ENCODE measurements around the gene TMPRSS13.
"Not testable (repeated sequence)": the region's sequence is repeated elsewhere in the genome, so short reads cannot be mapped to it uniquely, and the experiment has no call there.

Gene TMPRSS13

DNA sequence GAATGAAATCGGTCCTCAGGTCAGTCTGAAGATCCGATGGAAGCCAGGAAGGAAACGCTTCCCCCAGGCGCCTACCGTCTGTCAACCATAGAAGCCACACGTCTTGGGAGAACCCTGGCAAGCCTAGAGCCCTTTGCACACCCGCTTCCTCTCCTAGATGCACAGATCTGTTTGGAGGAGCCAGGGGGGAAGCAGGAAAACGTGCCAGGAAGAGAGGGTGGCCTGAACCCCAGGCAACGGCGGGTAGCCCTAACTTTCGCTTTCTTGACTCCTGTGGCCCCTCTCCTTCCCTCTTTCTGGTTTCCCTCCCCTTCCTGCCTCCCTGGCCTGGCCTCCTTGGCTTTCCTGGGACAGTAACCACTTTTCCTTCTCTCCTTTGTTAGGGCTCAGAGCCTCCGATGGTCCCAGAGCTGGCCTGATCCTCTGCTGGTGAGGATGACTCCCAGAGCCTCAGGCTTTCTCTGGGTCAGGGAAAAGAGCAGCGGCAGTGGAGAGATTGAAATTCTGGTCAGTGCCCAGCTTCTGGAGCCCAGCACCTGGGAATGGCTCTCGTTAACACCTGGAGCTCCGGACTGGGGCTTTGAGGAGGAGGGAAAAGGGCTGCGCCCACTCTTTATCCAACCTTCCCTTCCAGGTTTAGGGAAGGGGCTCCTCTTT, 54.8 kb downstream of the TMPRSS13 start:
- DNase-seq (ENCODE audit: low read depth in 1 of 2, low spot score in 1 of 2), result no peak

DNA sequence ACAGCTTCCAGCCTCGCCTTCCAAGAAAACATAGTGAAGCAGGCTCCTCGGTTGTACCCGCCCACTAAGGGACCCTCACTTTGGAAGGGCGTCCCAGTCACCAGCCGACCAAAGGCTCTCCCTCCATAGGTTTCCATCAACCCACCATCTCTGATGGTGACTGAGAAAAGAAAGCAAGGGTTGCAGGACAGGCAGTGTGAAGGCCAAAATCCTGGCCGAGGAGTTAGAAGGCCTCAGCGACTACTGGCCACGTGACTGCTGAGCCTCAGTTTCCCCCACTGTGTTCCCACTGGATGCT, 55.4 kb downstream of the TMPRSS13 start:
- DNase-seq (ENCODE audit: low read depth in 1 of 2, low spot score in 1 of 2), result no peak

DNA sequence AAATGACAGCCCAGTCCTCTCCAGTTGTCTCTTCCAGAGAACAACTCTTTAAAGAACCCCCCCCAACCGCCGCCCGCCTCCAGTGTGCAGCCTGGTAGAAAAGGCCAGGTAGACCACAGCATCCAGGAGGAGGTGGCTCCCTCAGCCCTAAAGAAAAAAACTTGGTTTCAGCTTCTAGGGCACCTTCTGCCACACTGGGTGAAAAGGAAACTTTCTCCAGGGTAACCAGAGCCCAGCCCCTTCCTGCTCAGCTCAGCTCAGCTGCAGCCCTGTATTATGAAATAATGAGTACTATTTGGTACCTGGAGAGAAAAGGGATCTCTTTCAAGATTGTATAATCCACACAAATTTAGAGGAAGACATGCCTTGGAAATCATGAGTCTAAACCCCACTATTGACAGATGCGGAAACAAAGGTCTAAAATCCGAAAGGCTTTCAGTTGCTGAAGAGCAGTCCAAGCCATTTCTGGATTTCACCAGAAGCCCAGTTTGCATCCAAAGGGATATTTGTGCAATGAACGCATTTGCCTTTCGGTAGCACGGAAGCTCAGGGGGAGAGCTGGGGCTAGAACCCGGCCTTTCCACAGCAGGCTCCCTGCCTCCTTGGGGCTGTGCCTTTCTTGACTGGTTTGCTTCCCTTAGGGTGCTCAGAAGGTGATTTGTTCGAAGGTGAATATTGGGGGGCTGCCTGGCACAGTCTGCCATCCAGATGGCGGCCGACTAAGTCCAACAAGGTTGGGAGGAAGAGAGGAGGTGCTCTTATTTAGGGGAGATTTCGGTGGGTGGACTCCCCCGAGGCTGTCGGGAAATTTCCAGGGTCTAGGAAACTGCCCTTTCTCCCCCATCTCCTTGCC, 56.0 kb downstream of the TMPRSS13 start:
- DNase-seq (ENCODE audit: low read depth in 1 of 2, low spot score in 1 of 2), result no peak

DNA sequence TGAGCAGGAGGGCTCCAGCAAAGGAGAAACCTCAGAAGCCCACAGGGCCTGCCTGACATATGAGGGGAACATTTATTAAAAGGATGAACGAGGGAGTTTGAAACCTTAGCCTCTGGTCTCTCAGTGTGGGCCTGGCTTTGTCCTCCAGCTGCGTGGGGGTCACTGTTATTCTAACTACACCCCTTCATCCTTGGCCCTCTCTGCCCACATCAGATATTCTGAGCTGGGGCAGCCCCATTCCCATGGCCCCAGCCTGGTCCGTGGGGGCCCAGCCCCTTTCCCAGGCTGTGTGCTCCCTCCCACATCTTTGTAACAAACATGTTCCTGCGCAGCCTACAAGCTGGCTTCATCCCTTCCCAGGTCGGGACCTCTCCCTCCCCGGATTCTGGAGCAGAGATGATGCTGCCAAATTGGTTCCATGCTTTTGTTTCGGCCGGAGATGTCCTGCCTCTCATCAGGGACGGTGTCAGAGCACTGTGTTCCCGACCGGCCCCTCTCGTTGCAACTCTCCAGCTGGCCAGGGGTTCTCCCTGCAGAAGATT, 56.7 kb downstream of the TMPRSS13 start:
- DNase-seq (ENCODE audit: low read depth in 1 of 2, low spot score in 1 of 2), result no peak

DNA sequence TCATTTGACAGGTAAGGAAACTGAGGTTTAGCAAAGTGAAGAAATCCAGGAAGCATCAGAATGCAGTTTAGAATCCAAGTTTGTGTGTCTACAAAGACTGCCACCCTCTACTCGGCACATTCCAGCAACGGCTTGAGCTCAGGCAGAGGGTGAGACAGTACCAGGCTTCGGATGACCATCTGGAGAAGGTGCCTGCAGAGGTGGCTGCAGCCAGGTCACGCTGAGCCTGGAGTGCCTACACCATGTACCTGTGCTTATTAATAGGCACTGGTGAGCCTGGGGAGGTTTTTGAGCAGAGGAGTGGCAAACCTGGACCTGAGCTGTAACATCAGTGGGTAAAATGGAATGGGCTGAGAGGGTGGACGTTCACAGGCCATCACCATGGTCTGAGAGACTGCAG, 57.4 kb downstream of the TMPRSS13 start:
- DNase-seq (ENCODE audit: low read depth in 1 of 2, low spot score in 1 of 2), result no peak

DNA sequence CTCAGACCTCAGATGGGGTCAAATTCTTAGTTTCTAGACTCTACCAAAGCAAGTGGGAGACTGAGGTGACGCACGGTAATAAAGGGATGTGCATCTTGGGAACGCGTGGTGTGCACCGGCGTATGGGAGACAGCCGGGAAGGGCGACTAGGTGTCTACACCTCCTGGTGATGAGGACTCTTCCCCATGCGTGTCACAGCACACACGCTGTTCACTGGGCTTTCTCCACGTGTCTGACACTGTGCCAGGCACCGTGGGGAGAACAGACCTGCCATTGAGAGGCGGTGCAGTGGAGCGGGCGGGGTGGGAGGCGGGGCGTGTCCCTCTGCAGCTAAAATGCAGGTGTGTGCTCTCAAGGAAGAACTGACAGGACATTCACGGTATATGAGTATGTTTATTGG, 58.0 kb downstream of the TMPRSS13 start:
- DNase-seq (ENCODE audit: low read depth in 1 of 2, low spot score in 1 of 2), result no peak

DNA sequence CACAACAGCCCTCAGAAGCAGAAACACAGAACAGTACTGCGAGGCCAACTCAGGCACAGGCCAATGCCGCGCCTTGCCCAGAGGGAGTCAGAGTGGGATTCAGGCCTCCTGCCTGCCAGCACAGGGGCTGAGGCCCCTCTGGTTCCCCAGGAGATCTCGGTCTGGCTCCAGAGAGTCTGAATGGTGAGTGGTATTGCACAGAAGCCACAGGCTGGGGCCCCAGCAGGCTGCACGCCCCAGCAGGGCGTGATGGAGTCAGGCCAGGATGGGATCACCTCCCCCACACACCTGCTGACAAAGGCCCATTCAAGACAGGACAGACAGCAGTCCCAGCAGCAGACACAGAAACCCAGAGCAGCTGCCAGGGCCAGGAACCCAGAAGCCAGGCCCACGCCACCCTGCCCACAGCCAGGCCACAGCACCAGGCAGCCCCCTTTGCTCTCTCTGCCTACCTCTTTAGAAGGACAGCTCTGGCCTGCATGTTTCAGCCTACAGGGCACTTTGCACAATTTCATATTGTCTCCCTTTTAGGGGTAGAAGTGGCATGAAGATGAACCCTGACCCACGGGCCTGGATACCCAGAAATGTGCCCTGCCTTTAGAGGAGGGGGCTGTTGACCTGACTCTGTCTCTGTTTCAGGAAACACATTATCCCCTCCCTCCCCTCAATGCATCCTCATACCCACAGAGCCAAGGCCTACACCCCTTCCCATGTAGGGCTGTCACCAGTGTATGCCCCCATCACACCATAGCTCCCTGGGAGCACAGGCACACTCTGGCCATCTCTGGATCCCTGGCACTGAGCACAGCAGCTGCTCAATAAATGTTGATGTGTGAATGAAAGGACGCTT, 58.9 kb downstream of the TMPRSS13 start:
- no peak for DNase-seq (ENCODE audit: low read depth in 1 of 2, low spot score in 1 of 2)

DNA sequence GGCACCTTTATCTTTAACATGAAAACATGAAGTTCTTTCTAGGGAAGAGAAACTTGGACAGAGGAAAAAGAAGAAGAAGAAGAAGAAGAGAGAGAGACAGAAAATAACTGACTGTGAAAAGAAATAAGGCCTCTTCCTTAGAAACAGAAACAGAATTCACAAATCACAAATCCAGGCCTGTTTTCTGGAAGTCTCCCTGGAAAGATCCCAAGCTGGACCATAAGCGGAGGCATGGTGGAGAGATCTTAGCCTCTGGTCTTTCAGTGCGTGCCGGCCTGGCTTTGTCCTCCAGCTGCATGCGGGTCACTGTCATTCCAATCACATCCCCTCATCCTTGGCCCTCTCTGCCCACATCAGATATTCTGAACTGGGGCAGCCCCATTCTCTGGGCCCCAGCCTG, 59.6 kb downstream of the TMPRSS13 start:
- no peak for DNase-seq (ENCODE audit: low read depth in 1 of 2, low spot score in 1 of 2)

DNA sequence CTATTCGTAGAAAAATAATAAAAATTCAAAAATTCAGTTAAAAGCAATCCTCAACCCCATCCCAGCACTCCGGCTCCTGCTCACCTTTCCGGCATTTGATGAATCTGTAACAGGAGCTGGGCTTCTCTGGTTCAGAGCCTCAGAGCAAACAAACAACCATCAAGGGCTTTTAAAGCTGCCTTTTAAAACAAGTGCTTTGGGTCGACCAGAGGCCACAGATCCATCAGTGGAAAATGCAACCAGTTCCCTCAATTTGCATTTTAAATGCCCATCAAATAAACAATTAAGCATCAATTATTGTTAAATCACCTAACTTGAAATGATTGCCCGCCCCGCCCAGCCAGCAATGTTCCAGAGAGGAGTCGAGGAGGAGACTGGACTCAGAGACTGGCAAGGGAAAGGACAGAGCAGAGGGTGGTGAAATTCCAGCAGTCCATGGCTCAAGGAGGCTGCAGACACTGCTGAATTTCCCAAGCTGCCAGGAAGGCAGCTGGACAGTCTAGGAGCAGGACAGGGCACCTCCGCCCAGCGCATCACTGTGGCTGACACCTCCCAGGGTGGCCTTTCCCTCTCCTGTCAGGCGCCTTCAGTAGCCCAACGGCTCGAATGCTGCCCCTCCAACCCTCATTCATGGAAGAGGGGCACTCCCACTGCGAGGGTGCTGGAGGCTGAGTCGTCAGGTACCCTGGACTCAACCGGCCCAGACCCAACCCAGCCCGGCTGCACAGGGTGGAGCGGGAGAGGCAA, 60.2 kb downstream of the TMPRSS13 start:
- no peak for DNase-seq (ENCODE audit: low read depth in 1 of 2, low spot score in 1 of 2)

DNA sequence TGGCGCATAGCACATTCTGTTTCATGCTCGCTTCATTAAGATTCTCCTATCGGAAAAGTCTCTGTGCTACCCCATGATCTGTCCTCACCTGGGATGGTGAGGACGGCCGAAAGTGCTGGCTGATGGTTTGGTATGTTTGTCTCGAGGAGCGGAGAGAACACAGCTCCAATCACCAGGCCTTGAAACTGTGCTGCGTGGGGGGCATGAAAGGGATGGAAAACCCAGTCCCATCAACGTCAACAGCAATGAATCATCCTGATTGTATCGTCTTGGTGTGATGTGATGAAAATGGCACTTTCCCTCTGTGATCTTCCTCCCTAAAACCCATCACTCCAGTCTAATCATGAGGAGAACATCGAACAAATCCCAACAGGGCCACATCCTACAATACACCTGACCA, 61.1 kb downstream of the TMPRSS13 start:
- no peak for DNase-seq (ENCODE audit: low read depth in 1 of 2, low spot score in 1 of 2)

DNA sequence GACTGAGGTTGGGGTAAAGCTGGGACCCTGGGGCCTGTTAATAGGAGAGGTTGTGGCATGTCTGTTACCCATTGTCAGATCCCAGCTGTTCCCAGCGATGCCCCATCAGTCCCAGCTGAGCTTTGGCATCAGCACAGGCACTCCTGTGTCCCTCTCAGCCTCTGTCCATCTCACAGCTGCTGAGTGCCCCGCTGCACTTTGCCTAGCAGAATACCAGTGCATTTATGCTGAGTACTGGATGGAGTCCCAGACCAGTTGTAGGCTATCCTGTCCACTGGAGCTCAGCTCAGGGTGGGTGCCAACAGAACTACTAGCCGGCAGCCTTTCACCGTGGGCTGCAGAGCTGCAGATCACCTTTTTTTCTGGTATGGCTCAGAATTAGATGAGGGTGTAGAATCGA, 62.7 kb downstream of the TMPRSS13 start:
- DNase-seq (ENCODE audit: low read depth in 1 of 2, low spot score in 1 of 2), result no peak

DNA sequence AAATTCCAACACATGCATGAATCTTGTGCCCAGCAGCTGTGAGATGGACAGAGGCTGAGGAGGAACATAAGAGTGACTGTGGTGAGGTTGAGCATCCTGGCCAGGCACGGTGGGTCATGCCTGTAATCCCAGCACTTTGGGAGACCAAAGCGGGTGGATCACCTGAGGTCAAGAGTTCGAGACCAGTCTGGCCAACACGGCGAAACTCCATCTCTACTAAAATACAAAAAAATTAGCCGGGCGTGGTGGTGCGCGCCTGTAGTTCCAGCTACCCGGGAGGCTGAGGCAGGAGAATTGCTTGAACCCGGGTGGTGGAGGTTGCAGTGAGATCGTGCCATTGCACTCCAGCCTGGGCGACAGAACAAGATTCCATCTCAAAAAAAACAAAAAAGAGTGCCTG, 63.7 kb downstream of the TMPRSS13 start:
- DNase-seq (ENCODE audit: low read depth in 1 of 2, low spot score in 1 of 2), result not testable (repeated sequence)

DNA sequence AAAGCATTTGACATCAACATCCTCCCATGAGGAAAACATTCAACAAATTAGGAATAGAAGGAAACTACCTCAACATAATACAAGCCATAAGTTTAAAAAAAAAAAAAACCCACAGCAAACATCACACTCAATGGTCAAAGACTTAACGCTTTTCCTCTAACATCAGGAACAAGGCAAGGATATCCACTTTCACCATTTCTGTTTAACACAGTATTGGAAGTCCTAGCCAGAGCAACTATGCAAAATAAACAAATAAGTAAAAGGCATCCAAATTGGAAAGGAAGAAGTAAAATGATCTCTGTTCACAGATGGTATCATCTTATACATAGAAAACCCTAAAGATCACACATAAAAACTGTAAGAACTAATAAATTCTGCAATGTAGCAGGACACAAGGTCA, 65.8 kb downstream of the TMPRSS13 start:
- no peak for DNase-seq (ENCODE audit: low read depth in 1 of 2, low spot score in 1 of 2)

DNA sequence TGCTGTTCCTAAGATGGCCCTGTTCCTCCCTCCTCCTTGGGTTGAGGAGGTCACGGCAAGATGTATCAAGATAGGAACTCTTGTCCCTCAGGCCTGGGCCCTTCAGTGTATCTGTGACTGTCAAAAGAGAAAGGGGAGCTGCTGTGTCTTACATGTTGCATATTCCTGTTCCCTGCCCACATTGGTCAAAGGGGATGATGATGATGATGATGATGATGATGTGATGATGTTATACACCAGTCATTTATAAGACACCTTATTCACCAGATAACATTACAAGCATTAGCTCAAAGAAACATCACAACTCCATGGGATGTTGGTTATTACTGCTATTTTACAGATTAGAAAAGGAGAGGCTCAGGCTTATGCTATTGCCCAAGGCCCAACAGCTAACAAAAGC, 66.4 kb downstream of the TMPRSS13 start:
- DNase-seq (ENCODE audit: low read depth in 1 of 2, low spot score in 1 of 2), result no peak

DNA sequence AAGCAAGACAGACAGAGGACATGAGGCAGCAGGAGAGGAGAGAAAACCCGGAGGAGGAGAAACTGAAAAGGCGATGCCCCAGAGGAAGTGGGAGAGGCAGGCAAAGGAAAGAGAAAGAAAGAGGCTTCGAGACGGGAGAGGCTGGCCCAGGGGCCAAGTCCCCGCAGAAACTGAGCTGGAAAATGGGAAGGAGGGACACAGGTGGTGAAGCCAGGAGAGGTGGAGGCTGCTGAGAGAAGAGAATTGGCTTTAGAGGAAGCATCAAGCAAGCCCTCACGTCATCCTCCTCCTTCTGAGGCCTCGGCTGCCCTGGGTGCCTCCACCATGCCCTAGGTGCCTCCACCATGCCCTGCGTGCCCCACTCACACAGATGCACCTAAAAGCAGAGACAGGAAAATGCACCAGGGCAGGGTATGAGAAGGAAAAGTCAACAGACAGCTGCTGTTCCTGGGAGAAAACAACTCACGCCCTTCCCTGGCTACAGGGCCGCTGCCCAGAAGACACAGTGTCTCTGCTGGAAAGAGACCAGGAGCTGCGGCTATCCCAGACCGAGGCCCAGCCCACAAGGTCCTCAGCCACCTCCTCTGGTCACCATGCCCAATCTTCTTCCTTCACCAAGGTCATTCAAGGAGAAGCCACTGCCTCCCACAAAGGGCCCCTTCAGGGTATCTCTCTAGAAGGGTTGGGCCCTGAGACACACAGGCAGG, 67.0 kb downstream of the TMPRSS13 start:
- no peak for DNase-seq (ENCODE audit: low read depth in 1 of 2, low spot score in 1 of 2)

DNA sequence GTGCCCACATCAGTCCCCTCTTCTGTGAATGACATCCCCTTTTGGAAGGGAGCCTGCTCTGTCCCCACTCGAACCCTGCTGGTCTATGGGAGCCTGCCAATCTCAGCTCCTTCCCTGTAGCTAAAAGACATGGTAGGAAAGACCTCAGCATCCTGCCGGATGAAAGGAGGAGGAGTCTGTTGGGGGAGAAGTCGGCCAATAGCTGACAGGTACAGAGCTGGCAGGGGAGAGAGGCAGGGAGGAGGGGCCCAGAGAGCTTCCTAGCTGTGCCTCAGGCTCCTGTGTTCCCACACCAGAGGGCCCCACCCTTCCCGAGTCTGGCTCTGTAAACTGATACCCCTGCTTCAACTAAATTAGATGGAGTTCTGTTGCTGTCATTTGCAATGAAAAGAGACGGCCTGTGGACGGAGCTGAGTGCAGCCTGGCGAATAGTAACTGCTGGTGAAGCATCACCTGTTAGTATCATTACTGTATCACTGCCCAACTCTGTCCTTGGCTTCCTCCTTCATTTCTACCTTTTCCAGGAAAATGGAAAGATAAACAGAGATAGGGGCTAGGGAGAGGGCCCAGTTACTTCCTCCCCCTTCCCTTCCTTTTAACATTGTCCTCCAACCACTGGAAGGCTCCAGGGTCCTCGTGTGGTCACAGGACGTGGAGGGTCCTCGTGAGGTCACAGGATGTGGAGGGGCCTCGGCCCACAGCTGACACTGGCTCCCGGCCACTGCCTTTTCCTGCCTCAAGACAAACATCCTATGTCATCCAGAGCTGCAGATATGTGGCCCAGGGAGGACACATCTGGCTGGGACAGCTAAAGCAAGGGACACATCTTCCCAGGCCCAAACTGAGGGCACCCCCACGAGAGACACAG, 67.8 kb downstream of the TMPRSS13 start:
- no peak for DNase-seq (ENCODE audit: low read depth in 1 of 2, low spot score in 1 of 2)

DNA sequence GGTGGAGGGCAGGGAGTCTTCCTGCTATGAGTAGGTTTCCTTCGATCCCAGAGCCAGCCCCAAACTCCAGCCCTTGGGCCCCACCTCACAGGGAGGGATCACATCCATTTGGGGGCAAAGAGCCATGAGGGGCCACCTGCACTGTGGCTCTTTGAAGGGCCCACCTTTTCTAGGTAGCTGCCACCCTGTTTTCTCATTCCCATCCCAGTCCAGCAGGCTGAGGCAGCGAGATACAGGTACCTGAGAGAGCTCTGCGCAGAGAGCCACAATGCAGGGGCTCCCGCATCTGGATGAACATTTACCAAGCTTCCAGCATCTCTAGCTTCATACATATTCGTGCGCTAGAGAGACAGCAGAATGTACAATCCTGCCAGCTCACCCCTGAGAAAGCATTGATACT, 69.1 kb downstream of the TMPRSS13 start:
- no peak for DNase-seq (ENCODE audit: low read depth in 1 of 2, low spot score in 1 of 2)

DNA sequence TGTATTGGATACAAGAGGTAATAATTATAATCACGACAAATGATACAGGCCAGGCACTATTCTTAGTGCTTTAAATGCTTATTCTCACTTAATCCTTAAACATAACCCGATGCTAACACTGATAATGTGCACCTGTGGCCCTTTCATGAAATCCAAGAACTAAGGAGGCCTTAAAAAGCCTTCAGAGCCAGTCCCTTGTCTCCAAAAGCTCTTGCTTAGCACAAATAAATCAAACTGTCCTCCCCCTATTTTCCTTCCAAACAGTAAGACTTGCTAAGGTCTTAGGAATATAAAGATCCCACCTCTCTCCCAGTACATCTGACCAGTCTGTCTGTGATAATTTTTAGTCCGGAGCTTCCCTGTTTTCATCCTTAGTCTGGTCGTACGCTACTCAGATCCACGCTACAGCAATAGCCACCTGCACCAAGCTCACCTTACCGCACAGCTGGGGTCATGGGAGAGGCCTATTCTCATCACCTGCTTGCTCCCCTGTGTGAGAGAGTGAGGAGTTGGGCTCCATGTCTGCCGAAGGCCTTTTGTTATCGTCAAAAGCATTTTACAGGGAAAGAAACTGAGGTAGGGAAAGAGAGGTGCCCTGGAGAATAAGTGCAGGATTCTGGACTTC, 69.6 kb downstream of the TMPRSS13 start:
- no peak for DNase-seq (ENCODE audit: low read depth in 1 of 2, low spot score in 1 of 2)

DNA sequence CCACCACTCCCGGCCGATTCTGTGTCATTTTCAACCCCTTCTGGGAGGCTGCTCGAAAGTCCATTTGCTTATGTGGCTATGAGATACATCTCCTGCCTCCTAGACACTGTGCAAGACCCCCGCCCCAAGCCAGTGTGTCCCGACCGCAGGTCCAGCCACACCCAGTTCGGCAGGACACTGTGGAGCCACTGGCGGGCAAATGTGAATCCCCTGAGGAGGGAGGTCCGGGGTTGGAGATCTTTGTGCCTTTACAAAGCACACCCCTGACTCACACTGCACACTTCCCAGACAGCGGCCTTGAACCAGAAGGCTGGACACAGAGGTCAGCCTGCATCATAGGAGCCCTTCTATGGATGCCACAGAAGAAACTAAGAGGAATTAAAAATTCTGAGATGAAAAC, 70.1 kb downstream of the TMPRSS13 start:
- no peak for DNase-seq (ENCODE audit: low read depth in 1 of 2, low spot score in 1 of 2)

All from activated T-helper 1 cell treated with anti-CD3 and anti-CD28 coated beads, Interleukin-2, amount 50 U/mL, for 16 hours (primary cell).